HCT116 (cell line): ENCODE data around the gene TMEM100.

Source experiments
- CEBPB ChIP-seq: IDR thresholded peaks from 2 replicates; pipeline ENCODE4 v1.6.1; 2012; ENCODE audit warnings: low read depth
- CTCF ChIP-seq, 3 experiments: fragments of 200-600 bp in 1 of 3; sonication (generic) in 1 of 3; IDR thresholded peaks in 2 of 3; conservative IDR thresholded peaks in 1 of 3; 2 replicates each; pipeline ENCODE4 v1.5.1; 2012 to 2017; ENCODE audit warnings: low read depth in 2 of 3, low read length in 2 of 3, antibody characterized with exemption in 1 of 3, borderline replicate concordance in 1 of 3, control low read depth in 1 of 3, mild to moderate bottlenecking in 1 of 3, mixed read lengths in 1 of 3, mixed run types in 1 of 3, moderate library complexity in 1 of 3; ENCODE audit not compliant: insufficient read depth in 1 of 3
- EGR1 ChIP-seq: IDR thresholded peaks from 2 replicates; pipeline ENCODE4 v1.6.1; 2012; ENCODE audit warnings: low read depth
- EZH2 ChIP-seq: fragments of 200-600 bp; sonication (generic); IDR thresholded peaks from 2 replicates; pipeline ENCODE4 v1.6.1; 2017; ENCODE audit warnings: antibody characterized with exemption, mixed run types
- EZH2phosphoT487 ChIP-seq: fragments of 200-600 bp; IDR thresholded peaks from 2 replicates; pipeline ENCODE4 v1.6.1; 2018; ENCODE audit warnings: antibody characterized with exemption, borderline replicate concordance
- MAX ChIP-seq: IDR thresholded peaks from 2 replicates; pipeline ENCODE4 v1.6.1; 2012
- POLR2A ChIP-seq: IDR thresholded peaks from 2 replicates; pipeline ENCODE4 v1.7.0; 2011; ENCODE audit warnings: borderline replicate concordance; ENCODE audit not compliant: insufficient read depth, insufficient read length; ENCODE audit errors: extremely low read depth
- POLR2AphosphoS5 ChIP-seq: IDR thresholded peaks from 2 replicates; pipeline ENCODE4 v1.6.1; 2011; ENCODE audit warnings: mild to moderate bottlenecking, low read depth, low read length, moderate library complexity
- RAD21 ChIP-seq: IDR thresholded peaks from 2 replicates; pipeline ENCODE4 v1.6.1; 2012; ENCODE audit warnings: low read depth, mild to moderate bottlenecking
- REST ChIP-seq: IDR thresholded peaks from 2 replicates; pipeline ENCODE4 v1.6.1; 2012; ENCODE audit warnings: low read depth
- SIN3A ChIP-seq: IDR thresholded peaks from 2 replicates; pipeline ENCODE4 v1.6.1; 2012; ENCODE audit warnings: low read depth
- YY1 ChIP-seq: IDR thresholded peaks from 2 replicates; pipeline ENCODE4 v1.6.1; 2011; ENCODE audit warnings: low read length, low read depth, moderate library complexity, mild to moderate bottlenecking; ENCODE audit not compliant: insufficient replicate concordance; ENCODE audit errors: extremely low read depth
- ZNF274 ChIP-seq: fragments of 200-500 bp; sonication (Bioruptor generic); IDR thresholded peaks from 2 replicates; pipeline ENCODE4 v1.6.1; 2014; ENCODE audit warnings: mild to moderate bottlenecking, low read depth, low read length, inconsistent platforms

GRCh38 chr17:55756689-55757088, 34.0 kb upstream of the TMEM100 start:
- no peak for TF ChIP-seq SIN3A
- no peak for TF ChIP-seq CTCF (IDR thresholded peaks at IDR 0.05 in 2 of 3, conservative IDR thresholded peaks at IDR 0.05 in 1 of 3; ENCODE audit: borderline replicate concordance in 1 of 3, insufficient read depth in 1 of 3, low read depth in 2 of 3, low read length in 2 of 3)
- TF ChIP-seq POLR2A, result no peak
- no peak for TF ChIP-seq EZH2
- TF ChIP-seq ZNF274, result no peak
- TF ChIP-seq POLR2AphosphoS5, result no peak
- TF ChIP-seq YY1, result no peak
- no peak for TF ChIP-seq RAD21
- TF ChIP-seq MAX, result no peak
- TF ChIP-seq EGR1, result no peak
- TF ChIP-seq CEBPB, result no peak
- no peak for TF ChIP-seq EZH2phosphoT487
- no peak for TF ChIP-seq REST
